GM19372 (cell line): ENCODE measurements around the gene VTN.

Source experiments
- ATAC-seq: cut with Tn5 transposase; IDR thresholded peaks from one replicate; pipeline ENCODE4 v1.9.1; 2021; ENCODE audit warnings: mild to moderate bottlenecking, low read depth, moderate library complexity; ENCODE audit not compliant: unreplicated experiment

The VTN gene

DNA sequence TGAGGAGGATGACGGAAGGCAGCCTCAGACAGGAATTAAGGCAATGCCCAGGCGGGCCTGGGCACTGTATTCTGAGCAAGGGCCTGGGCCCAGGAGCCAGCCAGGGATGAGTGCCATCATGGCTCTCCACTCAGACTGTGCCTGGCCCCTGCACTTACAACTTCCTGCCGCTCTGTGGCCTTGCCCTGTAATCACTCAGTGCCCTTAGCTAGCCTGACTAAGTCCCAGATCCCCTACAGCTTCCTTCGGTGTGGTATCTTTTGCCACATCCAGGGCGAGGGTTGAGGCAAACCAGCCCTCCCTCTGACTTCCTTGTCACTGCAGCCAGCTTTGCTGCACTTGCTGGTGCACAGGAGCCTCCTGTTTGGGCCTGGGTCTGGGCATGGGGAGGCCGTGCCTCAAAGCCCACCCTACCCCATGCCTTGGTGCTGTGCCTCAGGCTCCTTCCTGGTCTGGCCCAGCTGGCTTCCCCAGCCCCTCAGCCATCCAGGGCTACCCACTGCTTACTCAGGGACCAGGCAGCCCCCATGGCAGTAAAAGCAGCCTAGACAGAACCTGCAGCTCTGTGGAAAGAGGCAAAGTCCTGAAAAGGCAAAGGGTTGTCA is 26.6 kb upstream of the VTN start:
- ATAC-seq = no peak

DNA sequence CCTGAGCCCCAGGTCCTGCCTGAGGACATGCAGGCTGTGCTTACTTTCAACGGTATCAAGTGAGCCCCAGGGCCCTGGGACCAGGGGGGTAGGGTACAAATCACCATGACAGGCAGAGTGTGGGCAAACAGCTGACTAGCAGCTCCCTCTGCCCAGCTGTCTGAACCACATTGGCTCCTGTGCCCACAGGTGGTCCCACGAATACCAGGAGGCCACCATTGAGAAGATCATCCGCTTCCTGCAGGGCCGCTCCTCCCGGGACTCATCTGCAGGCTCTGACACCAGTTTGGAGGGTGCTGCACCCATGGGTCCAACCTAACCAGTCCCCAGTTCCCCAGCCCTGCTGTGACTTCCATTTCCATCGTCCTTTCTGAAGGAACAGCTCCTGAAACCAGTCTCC is 25.9 kb upstream of the VTN start:
- ATAC-seq = no peak

DNA sequence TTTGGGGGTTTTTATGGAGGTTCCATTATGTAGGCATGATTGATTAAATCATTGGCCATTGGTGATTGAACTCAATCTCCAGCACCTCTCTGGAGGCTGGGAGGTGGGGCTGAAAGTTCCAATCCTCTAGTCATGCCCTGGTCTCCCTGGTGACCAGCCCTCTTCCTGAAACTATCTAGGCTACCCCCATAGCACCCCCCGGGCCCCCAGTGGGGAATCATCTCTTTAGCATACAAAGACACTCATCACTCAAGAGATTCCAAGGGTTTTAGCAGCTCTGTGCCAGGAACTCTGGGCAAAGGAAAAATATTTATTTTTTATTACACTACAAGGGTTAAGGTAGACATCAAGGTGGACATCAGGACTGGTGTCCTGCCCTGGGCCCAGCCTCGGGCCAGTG is 25.3 kb upstream of the VTN start:
- ATAC-seq = no peak

DNA sequence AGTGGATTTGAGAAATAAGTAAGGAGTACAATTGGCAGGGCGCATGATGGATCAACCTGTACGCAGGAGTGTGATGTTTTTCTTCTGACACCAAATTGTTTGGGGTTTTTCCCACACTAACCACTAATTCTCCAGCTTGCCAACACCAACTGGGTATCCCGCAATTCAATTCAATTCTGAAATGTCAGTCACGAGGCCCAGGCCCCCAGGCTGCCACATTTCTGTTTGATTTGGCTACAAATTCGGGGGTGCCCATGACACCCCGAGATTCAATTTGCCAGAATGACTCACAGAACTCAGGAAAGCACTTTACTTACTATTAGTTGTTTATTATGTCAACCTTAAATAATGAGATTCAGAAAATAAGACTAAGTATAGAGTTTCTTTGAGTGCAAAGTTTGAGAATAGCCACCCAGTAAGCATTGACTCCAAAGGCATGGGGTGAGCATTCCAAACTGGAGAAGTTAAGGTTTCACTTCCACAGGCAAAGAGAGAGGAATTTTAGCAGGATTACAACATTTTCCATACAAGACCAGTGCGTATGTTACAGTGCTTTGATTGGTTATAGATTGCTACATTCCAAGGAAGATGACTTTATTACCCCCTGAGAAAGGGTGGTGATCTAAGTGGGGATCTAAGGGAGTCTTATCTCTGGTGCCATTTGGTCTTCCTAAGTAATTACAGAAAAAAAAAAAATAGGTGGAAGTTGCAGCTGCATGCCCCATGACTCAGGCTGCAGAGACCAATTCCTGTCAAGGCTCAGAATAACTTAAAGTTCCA is 24.4 kb upstream of the VTN start:
- ATAC-seq = no peak

DNA sequence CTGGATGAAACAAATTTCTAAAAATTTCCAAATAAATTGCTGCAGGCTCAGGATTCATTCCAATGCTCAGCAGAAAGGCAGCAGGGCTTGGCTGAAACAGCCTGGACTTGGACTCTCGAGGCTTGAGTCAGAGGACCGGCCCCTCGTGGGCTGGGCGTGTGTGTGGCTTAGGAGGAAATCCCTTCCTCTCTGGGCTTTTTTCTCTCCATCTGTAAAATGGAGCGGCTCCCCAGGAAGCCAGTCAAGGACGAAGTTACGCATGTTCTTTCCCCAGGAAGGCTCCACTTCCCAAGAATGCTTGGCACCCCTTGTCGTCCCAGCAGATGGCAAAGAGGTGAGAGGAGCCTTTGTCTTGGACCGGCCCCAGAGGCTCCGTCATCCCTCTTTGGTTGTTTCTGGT is 22.4 kb upstream of the VTN start:
- ATAC-seq = no peak

DNA sequence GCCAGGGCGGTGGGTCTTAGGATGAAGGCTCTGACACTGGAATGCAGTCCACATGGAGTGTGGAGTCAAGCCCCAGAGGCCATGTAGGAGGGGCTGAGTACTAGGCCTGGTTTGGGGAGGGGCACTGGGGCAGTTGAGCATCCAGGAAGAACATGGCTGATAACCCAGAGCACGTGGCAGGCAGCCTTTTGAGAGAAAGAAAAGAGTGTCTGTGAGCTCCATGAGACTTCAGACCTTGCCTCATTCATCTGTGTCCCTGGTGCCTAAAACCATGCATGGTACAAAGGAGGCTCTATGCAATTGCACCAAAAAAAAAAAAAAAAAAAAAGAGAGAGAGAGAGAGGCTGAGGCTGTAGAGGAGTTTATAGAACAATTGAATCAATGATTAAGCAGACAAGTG is 21.3 kb upstream of the VTN start:
- ATAC-seq = no peak

DNA sequence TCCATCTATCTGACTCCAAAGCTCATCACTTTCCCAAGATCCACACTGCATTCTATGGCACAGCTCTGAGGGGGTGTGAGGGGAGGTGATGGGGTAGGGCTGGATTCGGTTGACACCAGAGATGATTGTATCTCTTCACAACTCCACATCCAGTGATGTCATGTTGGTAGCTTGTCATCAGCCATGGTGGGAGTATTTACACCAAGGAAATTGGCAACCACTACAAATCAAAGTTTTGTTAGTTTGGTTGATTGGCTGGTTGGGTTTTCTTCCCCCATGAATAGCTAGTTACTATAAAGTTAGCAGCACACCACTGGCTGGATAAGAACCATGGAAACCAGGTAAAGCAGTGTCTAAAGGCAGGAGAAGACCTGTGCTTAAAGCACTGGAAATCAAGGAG is 20.9 kb upstream of the VTN start:
- ATAC-seq = no peak

DNA sequence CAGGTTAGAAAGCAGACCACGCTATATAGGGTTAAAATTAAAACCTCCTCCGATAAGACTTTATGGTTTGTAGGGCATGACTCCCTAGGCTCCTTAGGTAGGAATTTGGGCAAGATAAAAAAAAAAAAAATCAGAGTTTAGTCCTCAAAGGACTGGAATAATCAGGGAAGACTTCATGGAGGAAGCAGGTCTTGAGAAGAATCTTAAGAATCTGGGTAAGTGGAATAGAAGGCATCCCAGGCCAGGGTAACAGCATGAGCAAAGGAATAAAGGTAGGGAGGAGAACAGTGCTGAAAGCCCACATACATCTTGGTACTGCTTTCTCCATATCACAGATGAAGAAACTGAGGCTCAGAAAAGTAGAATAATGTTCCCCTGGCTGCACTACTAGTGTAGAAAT is 20.5 kb upstream of the VTN start:
- no peak for ATAC-seq

DNA sequence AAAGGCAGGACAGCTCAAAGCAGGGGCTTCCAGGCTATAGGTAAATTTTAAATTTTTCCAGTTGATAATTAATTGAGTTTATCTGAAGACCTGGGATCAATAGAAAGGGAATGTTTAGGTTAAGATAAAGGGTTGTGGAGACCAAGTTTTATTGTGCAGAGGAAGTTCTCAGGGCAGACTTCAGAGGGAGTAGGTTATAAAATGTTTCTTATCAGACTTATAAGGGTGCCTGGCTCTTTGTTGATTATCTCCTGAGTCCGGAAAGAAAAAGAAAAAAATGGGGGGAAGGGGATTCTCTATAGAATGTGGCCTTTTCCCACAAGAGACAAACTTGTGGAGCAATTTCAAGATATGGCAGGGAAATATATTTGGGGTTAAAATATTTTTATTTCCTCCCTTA is 20.0 kb upstream of the VTN start:
- ATAC-seq = no peak

DNA sequence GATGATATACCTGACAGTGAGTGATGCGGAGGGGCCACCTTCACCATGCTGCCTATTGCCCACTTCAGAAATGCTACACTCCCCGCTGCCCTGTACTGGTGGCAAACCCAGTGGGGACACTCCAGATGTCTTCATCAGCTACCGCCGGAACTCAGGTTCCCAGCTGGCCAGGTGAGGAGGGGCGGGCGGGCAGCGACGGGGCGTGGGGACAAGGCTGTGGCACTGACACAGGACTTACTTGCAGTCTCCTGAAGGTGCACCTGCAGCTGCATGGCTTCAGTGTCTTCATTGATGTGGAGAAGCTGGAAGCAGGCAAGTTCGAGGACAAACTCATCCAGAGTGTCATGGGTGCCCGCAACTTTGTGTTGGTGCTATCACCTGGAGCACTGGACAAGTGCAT is 18.0 kb upstream of the VTN start:
- no peak for ATAC-seq

DNA sequence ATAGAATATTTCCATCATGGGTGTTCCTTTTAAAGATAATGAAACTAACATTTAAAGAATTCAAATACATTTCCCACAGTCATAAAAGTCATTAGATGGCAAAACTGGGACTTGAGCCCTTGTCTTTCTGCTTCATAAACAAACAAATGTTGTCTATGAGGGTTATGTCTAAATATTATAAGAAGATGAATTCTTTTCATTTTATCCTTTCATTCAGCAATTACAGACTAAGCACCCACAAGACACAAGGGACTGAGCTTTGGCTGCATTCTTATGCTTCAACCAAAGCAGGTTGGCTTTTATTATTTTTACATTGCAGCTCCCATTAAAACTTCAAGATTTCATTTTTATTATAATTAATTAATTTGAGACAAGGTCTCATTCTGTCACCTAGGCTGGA is 16.3 kb upstream of the VTN start:
- no peak for ATAC-seq

DNA sequence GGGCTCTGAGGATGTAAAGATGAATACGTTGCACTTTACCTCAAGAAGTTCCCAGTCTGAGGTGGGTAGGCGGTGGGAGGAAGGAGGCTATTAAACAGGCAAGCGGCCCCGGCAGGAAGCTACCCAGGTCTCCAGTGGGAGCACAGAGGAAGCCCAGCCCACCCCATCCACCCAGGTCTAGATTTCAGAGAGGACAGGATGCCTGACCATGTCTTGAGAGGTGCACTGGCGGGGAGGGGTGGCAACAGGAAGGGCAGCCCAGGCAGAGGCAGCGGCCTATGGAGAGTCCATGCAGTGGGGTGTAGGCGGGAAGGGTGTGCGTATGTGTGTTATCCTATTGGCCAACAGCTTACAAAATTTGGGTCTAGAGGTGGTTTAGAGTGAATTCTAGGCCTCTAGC is 15.3 kb upstream of the VTN start:
- ATAC-seq = no peak

DNA sequence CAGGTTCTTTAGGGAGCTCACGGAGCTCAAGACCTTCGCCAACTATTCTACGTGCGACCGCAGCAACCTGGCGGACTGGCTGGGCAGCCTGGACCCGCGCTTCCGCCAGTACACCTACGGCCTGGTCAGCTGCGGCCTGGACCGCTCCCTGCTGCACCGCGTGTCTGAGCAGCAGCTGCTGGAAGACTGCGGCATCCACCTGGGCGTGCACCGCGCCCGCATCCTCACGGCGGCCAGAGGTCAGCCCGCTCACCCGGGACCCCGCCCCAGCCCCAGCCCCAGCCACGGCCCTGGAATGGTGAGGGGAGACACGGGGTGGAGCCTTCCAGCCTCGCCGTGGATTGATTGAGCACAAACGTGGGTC is 14.9 kb upstream of the VTN start:
- no peak for ATAC-seq

DNA sequence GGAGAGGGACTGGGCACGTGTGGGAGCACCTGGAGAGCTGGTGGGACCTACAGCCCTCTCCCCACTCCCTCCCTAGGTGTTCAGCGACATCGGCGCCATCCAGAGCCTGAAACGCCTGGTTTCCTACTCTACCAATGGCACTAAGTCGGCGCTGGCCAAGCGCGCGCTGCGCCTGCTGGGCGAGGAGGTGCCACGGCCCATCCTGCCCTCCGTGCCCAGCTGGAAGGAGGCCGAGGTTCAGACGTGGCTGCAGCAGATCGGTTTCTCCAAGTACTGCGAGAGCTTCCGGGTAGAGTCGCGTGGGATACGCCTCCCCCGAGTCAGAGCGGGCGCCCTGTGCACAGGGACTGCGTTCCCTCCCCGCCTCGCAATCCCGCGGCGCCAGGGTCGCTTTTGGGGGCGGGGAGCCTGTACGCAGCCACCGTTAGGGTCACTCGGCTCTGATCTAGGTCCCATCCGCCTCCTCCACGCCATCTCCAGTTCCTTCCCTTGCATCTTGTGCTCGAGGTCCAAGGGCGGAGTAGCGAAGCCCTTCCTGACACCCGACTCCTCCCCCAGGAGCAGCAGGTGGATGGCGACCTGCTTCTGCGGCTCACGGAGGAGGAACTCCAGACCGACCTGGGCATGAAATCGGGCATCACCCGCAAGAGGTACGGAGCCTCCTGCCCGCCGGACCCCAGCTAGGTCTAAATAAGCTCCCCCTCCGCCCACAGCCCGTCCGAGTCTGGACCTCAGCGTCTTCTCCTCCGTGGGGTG is 14.4 kb upstream of the VTN start:
- no peak for ATAC-seq

DNA sequence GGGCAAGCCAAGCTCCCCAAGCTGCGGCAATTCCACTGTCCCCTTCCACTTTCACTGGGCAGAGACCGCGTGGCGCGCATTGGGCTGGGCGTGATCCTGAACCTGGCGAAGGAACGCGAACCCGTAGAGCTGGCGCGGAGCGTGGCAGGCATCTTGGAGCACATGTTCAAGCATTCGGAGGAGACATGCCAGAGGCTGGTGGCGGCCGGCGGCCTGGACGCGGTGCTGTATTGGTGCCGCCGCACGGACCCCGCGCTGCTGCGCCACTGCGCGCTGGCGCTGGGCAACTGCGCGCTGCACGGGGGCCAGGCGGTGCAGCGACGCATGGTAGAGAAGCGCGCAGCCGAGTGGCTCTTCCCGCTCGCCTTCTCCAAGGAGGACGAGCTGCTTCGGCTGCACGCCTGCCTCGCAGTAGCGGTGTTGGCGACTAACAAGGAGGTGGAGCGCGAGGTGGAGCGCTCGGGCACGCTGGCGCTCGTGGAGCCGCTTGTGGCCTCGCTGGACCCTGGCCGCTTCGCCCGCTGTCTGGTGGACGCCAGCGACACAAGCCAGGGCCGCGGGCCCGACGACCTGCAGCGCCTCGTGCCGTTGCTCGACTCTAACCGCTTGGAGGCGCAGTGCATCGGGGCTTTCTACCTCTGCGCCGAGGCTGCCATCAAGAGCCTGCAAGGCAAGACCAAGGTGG is 11.2 kb upstream of the VTN start:
- no peak for ATAC-seq

DNA sequence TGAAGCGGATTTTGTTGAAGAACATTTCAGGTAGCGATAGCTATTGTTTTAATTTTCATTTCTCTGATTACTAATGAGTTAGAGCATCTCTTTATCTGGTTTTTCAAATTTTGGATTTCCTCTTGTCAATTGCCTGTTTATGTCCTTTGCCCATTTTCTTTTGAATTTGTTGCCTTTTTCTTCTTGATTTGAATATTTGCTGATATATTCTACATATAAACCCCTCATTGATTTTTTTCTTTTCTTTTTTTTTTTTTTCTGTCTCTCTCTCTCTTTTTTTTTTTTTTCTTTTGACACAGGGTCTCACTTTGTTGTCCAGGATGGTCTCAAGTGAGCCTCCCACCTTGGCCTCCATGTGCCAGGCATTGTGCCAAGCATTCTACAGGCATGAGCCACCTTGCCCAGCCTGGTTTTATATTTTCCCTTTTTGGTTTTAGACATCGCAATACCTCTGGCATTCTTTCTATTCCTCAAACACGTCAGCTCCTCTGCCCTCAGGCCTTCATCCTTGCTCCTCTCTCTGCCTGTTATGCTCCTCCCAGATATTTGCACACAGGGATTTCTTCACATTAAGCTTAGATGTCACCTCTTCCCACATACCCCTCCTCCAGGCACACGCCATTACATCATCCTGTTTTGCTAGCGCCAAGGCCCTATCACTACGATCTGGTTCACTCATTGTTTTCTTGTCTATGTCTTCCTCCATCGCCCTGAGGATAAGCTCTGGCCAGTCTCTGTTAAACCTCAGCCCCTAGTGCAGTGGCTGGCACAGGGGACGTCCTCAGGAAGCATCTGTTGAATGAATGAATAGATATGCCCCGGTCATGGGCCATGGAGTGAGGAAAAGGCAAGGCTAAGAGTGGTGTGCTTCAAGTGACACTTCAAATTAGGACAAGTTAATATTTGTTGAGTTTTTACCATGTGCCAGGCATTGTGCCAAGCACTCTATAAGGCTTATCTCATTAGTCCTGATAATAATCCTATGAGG is 10.0 kb upstream of the VTN start:
- ATAC-seq = no peak

DNA sequence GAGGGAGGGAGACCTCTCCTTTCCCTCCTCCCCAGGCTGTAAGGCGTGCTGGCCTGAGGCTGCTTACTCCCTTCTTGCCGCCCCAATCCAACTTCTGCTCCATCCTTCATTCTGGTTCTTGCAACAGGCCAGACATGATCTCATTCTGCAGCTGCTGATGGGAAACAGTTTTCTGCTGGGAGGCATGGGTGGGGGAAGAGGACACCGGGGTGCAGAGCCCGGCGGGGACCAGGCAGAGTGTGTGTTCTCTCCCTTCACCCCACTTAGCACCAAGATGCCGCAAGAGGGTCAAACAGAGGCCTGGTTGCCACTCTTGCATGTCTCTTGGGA is 2.8 kb upstream of the VTN start:
- ATAC-seq = no peak

DNA sequence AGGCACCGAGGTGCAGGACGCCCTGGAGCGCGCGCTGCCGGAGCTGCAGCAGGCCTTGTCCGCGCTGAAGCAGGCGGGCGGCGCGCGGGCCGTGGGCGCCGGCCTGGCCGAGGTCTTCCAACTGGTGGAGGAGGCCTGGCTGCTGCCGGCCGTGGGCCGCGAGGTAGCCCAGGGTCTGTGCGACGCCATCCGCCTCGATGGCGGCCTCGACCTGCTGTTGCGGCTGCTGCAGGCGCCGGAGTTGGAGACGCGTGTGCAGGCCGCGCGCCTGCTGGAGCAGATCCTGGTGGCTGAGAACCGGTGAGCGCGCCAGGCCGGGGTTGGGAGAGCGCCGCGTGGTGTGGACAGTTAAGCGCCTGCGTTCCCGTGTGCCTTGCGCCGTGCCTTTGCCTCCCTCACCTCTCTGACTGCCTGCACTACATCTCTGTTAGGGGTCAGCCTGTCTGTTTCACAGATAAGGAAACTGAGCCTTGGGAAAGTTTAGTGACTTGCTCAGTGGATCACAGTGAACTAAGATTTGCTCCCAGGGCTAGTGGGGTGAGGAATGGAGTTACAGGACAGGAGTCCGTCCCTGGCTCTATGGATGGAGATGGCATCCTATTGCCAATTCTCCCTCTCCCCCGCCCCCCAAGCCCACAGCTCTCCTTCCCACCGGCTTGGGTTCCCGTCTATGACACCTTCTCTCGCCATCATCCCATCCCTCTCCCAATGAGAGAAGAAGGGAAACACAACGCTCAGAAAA is 2.3 kb upstream of the VTN start:
- peak; percentile 18 for ATAC-seq
